ENCODE data around the gene TBATA.

The TBATA gene

DNA sequence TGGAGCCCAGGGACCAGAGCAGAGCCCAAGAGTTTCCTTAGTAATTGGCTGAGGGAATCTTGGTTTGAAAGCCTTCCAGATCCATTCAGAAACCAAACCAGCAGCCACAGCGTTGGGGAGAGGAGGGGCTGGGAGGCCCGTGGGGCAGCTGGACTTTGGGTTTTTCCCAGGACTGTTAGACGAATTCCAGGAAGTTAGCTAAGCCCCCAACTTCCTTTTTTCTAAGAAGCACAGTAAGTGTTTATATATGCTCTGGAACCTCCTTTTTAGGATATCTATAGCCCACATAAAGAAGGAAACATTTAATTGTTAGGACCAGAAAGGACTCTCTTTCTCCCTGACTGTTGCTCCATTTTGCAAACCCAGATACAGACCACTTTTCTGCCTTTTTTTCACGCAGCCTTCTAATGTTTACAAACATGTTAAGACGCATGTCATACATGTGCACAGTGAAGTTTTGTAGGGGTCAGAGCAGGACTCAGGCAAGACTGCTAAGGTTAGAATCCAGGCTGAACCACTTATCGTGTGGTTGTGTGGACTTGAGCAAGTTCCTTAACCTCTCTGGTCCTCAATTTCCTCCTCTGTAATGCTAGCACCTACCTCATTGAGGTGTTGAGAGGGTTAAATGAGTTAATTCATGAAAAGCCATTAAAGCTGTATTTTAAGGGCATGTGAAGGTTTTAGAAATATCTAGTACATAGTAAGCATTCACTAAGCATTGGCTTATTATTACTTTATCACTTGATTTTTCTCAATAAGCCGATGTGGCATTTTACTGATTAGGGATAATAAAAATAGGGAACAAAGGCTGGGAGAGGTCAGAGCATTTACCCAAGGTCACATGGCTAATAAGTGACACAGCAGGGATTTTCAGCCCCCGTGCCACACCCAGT lies 42.4 kb downstream of the TBATA start:
- peak; percentile 65 to 75 for DNase-seq

- DNase-seq, result no peak
These were observed 44.5 kb downstream of the TBATA start for GRCh38 chr10:70740406-70741288.

- DNase-seq, result no peak
These were observed 46.4 kb downstream of the TBATA start for GRCh38 chr10:70738761-70739121.

GRCh38 chr10:70738006-70738760 lies 47.0 kb downstream of the TBATA start:
- no peak for DNase-seq

- no peak for DNase-seq
These were observed 47.9 kb downstream of the TBATA start for GRCh38 chr10:70737250-70737649.

DNA sequence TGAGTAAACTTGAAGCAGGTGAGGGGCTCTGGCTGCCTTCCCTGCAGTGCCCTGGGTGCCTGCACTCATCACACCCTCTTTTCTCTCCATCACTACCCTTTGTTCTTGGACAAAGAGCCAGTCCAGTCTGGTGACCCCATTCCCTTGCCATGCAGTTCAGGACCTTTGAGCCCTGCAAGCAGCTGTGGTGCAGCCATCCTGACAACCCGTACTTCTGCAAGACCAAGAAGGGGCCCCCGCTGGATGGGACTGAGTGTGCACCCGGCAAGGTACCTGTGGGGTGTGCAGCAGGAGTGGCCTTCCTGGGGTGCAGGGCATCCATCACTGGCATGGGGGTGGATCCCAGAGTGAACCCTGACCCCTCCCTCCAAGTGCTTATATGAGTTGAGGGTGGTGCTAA lies 48.7 kb downstream of the TBATA start:
- DNase-seq, result no peak

DNA sequence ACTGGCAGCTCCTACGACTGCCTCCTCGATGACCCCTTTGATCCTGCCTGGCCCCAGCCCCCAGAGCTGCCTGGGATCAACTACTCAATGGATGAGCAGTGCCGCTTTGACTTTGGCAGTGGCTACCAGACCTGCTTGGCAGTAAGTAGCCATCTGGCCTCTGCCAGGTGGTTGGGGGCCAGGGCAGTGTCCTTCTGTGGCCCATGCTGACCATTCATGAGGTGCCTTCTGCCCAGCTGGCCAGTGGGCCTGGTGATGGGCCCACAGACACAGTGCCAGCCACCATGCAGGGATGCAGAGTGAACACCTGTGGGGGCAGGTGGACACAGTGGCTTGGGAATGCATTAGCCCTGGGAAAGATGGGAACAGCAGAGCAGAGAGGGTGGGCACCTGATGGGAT lies 50.0 kb downstream of the TBATA start:
- DNase-seq, result no peak

DNA sequence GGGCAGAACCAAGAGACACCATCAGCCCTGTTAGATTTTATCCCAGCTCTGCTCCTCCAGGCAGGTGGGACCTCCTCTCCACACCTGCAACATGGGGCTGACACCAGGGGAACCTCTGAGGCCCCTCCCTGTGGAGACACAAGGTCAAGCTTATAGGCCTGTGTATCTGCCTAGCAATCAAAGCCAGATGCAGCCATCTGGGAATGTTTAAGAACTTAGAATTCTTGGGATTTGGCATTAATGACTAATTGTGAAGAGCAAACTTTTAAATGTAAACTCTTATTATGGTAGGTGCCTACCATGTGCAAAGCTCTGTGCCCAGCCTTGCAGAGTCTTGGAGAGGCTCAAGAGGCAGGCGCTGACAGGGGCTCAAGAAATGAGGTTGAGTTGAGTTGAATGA lies 52.1 kb downstream of the TBATA start:
- DNase-seq, result no peak

GRCh38 chr10:70732569-70732968 lies 52.6 kb downstream of the TBATA start:
- no peak for DNase-seq

DNA sequence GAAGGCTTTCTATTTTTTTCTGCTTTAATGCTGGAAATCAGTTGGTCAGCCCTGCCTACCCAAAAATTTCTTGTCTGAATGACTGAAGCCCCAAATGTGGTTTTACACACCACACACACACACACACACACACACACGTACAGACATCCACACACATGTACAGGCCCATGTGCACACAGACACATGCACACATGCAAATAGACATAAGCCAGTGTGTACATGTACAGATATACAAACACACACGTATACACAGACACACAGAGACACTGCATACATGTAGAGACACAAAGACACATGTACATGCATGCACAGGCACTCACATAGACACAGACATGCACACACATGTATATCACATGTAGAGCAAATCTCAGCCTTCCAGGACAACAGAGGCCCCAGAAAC lies 54.2 kb downstream of the TBATA start:
- DNase-seq, result no peak

DNA sequence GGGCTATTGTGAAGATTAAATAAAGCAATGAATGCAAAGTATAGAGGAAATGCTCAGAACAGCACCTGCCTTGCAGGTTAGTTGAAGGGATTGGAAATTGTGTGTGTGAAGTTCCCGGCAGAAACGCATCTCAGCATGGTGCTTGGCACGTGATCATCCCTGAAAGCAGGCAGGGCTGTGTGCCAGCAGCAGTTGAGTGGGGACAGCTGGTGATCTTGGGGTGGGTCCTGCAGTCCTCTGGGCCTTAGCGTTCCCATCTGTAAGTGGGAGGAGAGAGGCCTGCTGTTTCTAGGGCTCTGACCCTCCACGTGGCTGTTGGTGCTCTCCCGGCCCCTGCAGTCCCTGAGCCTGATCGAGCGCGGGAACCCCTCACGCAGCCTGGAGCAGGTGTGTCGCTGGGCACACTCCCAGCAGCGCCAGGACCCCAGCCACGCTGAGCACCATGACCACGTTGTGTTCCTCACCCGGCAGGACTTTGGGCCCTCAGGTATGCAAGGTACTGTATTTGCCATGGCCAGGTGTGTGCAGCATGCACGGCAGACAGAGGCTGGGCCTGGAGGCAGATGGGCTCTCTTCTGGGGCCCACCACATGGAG lies 55.3 kb downstream of the TBATA start:
- no peak for DNase-seq

DNA sequence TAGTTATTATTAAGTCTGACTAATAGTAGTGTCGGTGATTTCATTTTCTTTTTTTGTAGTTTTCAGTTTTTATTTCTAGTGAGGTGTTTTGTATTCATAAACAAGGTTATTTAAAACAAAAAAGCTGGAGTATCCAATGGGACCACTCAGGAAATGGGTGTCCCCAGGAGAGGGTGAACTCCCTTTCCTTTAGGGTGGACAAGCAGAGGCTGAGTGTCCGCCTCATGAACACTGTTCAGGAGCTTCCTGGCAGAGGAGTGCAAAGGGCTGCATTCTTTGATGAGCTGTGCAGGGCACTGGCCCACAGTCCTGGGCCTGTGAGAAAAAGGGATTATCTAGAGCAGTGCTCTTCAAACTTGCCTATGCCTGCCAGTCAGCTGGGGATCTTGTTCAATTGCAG lies 56.8 kb downstream of the TBATA start:
- DNase-seq, result no peak

GRCh38 chr10:70726909-70727495 lies 58.2 kb downstream of the TBATA start:
- no peak for DNase-seq

GRCh38 chr10:70723771-70724170 lies 61.4 kb downstream of the TBATA start:
- DNase-seq, result no peak

GRCh38 chr10:70722820-70723424 lies 62.3 kb downstream of the TBATA start:
- DNase-seq, result peak in 1 of 2 donors; percentile 30
